Heart left ventricle (tissue), 16 donors: ENCODE results near the gene EIF4E2. TPM values are rescaled to one million over a fixed set of nuclear protein-coding genes. Genes with fewer than 3 reads are reported as not detected.
A peak's percentile ranks its signal among the peaks of the same experiment; 100 is the strongest.

ENCODE experiments used
- ATAC-seq, 4 donors: fragments of 200-7000 bp; cut with Tn5 transposase; one replicate each; pipeline ENCODE4 v1.9.1; 2020 to 2022; ENCODE audit warnings: moderate library complexity in 4 of 4, mild to moderate bottlenecking in 3 of 4, moderate number of reproducible peaks in 1 of 4
- DNase-seq, 5 donors: peaks; one replicate each; pipeline ENCODE4 v3.0.0-alpha.2; 2020
- H3K27ac ChIP-seq, 12 donors: fragments of 200-600 bp; sonication (generic) in 4 of 12; one replicate each; pipeline versions ENCODE4 v1.5.0 to v1.8.0; 2016 to 2022; ENCODE audit warnings: mild to moderate bottlenecking in 2 of 12
- H3K27me3 ChIP-seq, 9 donors: fragments of 200-600 bp; sonication (generic) in 2 of 9; one replicate each; pipeline versions ENCODE4 v1.5.1 to v1.8.0; 2016 to 2022; ENCODE audit warnings: mild to moderate bottlenecking in 3 of 9
- H3K36me3 ChIP-seq, 9 donors: fragments of 200-600 bp; sonication (generic) in 2 of 9; one replicate each; pipeline versions ENCODE4 v1.5.0 to v1.8.0; 2018 to 2022; ENCODE audit warnings: mild to moderate bottlenecking in 2 of 9
- H3K4me1 ChIP-seq, 12 donors: fragments of 200-600 bp; sonication (generic) in 4 of 12; one replicate each; pipeline versions ENCODE4 v1.5.0 to v1.8.0; 2016 to 2022; ENCODE audit warnings: mild to moderate bottlenecking in 3 of 12
- H3K4me3 ChIP-seq, 12 donors: fragments of 200-600 bp; sonication (generic) in 4 of 12; one replicate each; pipeline versions ENCODE4 v1.5.0 to v1.8.0; 2017 to 2022; ENCODE audit warnings: mild to moderate bottlenecking in 9 of 12, moderate library complexity in 4 of 12
- H3K9me3 ChIP-seq, 12 donors: fragments of 200-600 bp; sonication (generic) in 4 of 12; one replicate each; pipeline versions ENCODE4 v1.5.0 to v1.8.0; 2016 to 2022; ENCODE audit warnings: mild to moderate bottlenecking in 1 of 12
- POLR2A ChIP-seq, 2 donors: fragments of 450-650 bp; IDR thresholded peaks; one replicate each; pipeline ENCODE4 v1.6.1; 2017; ENCODE audit warnings: antibody characterized with exemption in 2 of 2, mild to moderate bottlenecking in 2 of 2, moderate library complexity in 2 of 2
- WGBS, 4 donors: extraction: QIAGEN DNeasy Blood & Tissue Kit in 2 of 4; methylation state at CpG; one replicate each; pipeline versions ENCODE4 v1.1.5 to v1.1.7; 2013 to 2018; 5-methylcytosine and 5-hydroxymethylcytosine counted together
- intact Hi-C, 10 donors: fragments of 100-400 bp; cut with DNase I; formaldehyde crosslinking; loops; one replicate each; pipeline versions ENCODE4 v1.11.1 to v1.14.2; 2022
- polyA plus RNA-seq, 2 donors: library from polyadenylated mRNA; stranded (reverse); fragments of 200-250 nt; gene quantifications; one replicate each; pipeline ENCODE4 v1.2.3, GENCODE V29; 2013
- total RNA-seq, 9 donors: library from RNA; depleted of rRNA in 2 of 9; stranded (reverse); fragments of >200 nt in 2 of 9; fragmentation: NEBNext Ultra II Directional in 3 of 9; extraction: Animal tissue kit (Norgen Biotek cat#: 25700) in 3 of 9; gene quantifications; one replicate each; pipeline versions ENCODE4 v1.1.0 to v1.2.4, GENCODE V29; 2016 to 2023
- TF ChIP-seq, protein P1 (sequence below), 12 donors: fragments of 200-600 bp; sonication (generic) in 4 of 12; IDR thresholded peaks; one replicate each; pipeline versions ENCODE4 v1.5.0 to v1.8.0; 2018 to 2022; ENCODE audit warnings: antibody characterized with exemption in 12 of 12, mild to moderate bottlenecking in 5 of 12
- donor health status: ischemic (EF 13 %, LVEDD 7.1; RV severe dilation, severe dysfunction).
- donor health status: healthy with polysubstance abuse.
- donor health status: DM: no; HTN: yes; CAD: no.
- donor health status: DM: no; HTN: no; CAD: no.
- donor health status: ischemic (EF 25% LVEDD 6.9; RV normal size, moderate dysfunction).
- donor health status: ischemic (EF 25% LVEDD 5.7; RV mildly dilated, moderate dysfunction).
- donor health status: healthy.
- donor health status: DM: yes; HTN: yes; CAD: no.
- donor health status: ischemic (EF 35%, LVEDD 5.7; RV mildly dilated, moderate dysfunction).
- donor health status: nonischemic (EF 11% LVEDD 7.7; RV severe dilation, severe dysfunction).
- donor health status: DM: yes; HTN: yes; CAD: no.
- donor health status: PGD.
- donor health status: ischemic (EF 29% LVEDD 5.4; RV normal size, mild dysfunction).
- donor health status: nonischemic (EF 23%, LVEDD 6.1; RV moderate dilation, normal function).

EIF4E2 gene
- total and polyA plus RNA-seq, 11 donors, result 15.3 to 54.0 (median 38.8) TPM

DNA sequence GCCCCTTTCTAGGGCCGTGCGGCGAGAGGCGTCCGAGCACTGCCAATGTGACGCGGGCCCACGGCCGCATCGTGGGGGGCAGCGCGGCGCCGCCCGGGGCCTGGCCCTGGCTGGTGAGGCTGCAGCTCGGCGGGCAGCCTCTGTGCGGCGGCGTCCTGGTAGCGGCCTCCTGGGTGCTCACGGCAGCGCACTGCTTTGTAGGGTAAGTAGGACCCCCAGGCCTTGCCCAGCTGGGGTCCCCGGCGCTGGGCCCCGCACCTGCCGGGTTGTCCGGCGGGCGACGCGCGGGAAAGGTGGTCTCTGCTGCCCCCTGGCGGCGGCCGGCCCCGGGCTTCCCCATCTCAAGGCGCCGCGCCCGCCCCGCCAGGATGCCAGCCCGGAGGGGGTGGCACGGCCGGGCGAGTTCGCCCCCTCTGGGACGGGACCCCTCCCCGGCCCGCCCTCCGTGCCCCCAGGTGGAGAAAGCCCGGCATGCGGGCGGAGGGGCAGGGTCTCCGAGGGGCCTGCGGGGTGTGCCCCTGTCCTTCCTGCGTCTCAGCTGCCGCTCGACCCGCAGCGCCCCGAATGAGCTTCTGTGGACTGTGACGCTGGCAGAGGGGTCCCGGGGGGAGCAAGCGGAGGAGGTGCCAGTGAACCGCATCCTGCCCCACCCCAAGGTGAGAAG, 28.4 kb upstream of the EIF4E2 start:
- Histone ChIP-seq H3K9me3 (no peaks in the 10 kb centered on the region), H3K4me3 (peak overlapping the region in 10 of 12 donors; percentile 3 to 40 (median 16)), H3K4me1 (peaks cover 0 to 44% (median 21%) of the 10 kb centered on the region in 12 donors), H3K27me3 (peaks cover 30 to 72% (median 47%) of the 10 kb centered on the region in 9 donors), H3K27ac (no peak overlapping the region), H3K36me3 (no peaks in the 10 kb centered on the region)
- intact Hi-C loops, result loop anchor here (2.0 to 10.0 kb wide), 7 partner anchors 70 to 617 kb away; no protein-coding TSS in a partner anchor
- peak; percentile 39 to 83 (median 52) for DNase-seq
- peak in 2 of 4 donors; percentile 35 to 61 for ATAC-seq
- no peak for TF ChIP-seq POLR2A (IDR thresholded peaks at IDR 0.05)
- TF ChIP-seq, protein P1, sequence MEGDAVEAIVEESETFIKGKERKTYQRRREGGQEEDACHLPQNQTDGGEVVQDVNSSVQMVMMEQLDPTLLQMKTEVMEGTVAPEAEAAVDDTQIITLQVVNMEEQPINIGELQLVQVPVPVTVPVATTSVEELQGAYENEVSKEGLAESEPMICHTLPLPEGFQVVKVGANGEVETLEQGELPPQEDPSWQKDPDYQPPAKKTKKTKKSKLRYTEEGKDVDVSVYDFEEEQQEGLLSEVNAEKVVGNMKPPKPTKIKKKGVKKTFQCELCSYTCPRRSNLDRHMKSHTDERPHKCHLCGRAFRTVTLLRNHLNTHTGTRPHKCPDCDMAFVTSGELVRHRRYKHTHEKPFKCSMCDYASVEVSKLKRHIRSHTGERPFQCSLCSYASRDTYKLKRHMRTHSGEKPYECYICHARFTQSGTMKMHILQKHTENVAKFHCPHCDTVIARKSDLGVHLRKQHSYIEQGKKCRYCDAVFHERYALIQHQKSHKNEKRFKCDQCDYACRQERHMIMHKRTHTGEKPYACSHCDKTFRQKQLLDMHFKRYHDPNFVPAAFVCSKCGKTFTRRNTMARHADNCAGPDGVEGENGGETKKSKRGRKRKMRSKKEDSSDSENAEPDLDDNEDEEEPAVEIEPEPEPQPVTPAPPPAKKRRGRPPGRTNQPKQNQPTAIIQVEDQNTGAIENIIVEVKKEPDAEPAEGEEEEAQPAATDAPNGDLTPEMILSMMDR (IDR thresholded peaks at IDR 0.05), result peak; percentile 79 to 96 (median 90)
- whole genome bisulfite sequencing, 4 donors, result 4 to 13% (median 6%) methylated on average over 5 to 66 of the region's 66 CpGs

DNA sequence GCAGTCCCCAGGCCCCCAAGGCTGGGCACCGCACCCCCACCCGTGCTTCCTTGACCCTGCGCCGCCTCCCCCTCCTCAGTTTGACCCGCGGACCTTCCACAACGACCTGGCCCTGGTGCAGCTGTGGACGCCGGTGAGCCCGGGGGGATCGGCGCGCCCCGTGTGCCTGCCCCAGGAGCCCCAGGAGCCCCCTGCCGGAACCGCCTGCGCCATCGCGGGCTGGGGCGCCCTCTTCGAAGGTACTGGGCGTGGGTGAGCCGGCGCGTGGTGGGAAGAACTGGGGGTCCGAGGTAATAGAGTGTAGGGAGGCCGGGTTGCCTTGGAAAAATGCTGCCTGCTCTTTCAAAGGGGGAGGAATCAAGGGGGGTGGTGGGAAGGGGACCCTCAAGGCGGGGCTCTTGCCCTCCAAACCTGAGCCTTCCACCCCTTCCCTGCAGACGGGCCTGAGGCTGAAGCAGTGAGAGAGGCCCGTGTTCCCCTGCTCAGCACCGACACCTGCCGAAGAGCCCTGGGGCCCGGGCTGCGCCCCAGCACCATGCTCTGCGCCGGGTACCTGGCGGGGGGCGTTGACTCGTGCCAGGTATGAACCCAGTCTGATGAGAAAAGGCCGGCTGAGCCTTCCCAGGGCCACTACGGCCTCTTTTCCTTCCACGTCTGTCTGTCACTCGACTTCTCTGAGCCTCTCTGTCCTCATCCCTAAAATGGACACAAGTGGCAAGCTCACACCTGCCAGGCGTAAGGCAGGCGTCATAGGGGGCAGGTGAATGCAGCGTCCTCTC, 27.7 kb upstream of the EIF4E2 start:
- DNase-seq, result no peak
- peak overlapping the region in 6 of 12 donors; percentile 7 to 40 (median 24) for H3K4me3 ChIP-seq
- H3K9me3 ChIP-seq, result no peaks in the 10 kb centered on the region
- 18 to 24% (median 23%) methylated on average over 16 to 46 of the region's 46 CpGs for WGBS, 4 donors
- H3K27me3 ChIP-seq, result peaks cover 30 to 69% (median 47%) of the 10 kb centered on the region in 9 donors
- TF ChIP-seq POLR2A (IDR thresholded peaks at IDR 0.05), result no peak
- TF ChIP-seq, protein P1 (IDR thresholded peaks at IDR 0.05), result no peak
- peaks cover 0 to 44% (median 21%) of the 10 kb centered on the region in 12 donors for H3K4me1 ChIP-seq
- no peak for ATAC-seq
- H3K36me3 ChIP-seq, result no peaks in the 10 kb centered on the region
- H3K27ac ChIP-seq, result no peak overlapping the region
- intact Hi-C loops, result loop anchor here (2.0 to 10.0 kb wide), 6 partner anchors 71 to 618 kb away; no protein-coding TSS in a partner anchor

DNA sequence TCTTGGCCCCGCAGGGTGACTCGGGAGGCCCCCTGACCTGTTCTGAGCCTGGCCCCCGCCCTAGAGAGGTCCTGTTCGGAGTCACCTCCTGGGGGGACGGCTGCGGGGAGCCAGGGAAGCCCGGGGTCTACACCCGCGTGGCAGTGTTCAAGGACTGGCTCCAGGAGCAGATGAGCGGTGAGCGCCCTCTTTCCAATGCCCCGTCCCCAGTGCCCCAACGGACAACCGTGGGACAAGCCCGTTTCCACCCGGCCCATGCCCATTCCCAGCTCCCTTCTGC, 27.1 kb upstream of the EIF4E2 start:
- H3K36me3 ChIP-seq, result no peaks in the 10 kb centered on the region
- DNase-seq (no peak), ATAC-seq (no peak)
- 13 to 24% (median 15%) methylated on average over 13 to 16 of the region's 16 CpGs for WGBS, 4 donors
- H3K4me3 ChIP-seq, result peak overlapping the region in 9 of 12 donors; percentile 4 to 51 (median 39)
- intact Hi-C loops, result loop anchor here (2.0 to 10.0 kb wide), 6 partner anchors 71 to 619 kb away; no protein-coding TSS in a partner anchor
- TF ChIP-seq POLR2A (IDR thresholded peaks at IDR 0.05), result no peak
- TF ChIP-seq, protein P1 (IDR thresholded peaks at IDR 0.05), result no peak
- H3K9me3 ChIP-seq, result no peaks in the 10 kb centered on the region
- peaks cover 0 to 44% (median 21%) of the 10 kb centered on the region in 12 donors for H3K4me1 ChIP-seq
- peaks cover 30 to 63% (median 47%) of the 10 kb centered on the region in 9 donors for H3K27me3 ChIP-seq
- H3K27ac ChIP-seq, result no peak overlapping the region
